Measurements from ENCODE around the gene B4GALT1. TPM values are rescaled to one million over a fixed set of nuclear protein-coding genes. Genes with fewer than 3 reads are reported as not detected.
A peak's percentile ranks its signal among the peaks of the same experiment; 100 is the strongest.

B4GALT1 gene
- total RNA-seq (2021) (19.1 to 20.2 TPM (median 19.8 TPM) in 3 replicates), Bru-seq, nascent RNA (percentile 54 among the genes with signal in this experiment)
- long read RNA-seq, experiment 1, full-length matches to known transcripts, result 36 of 48 reads
- long read RNA-seq, experiment 1, partial matches to known transcripts, result 2 of 48 reads
- long read RNA-seq, experiment 1, other reads (novel, unspliced or antisense), result 10 of 48 reads
- long read RNA-seq, experiment 2, full-length matches to known transcripts, result 11 of 28 reads
- long read RNA-seq, experiment 2, partial matches to known transcripts, result 1 of 28 reads
- long read RNA-seq, experiment 2, other reads (novel, unspliced or antisense), result 16 of 28 reads
- long read RNA-seq, experiment 3, result 0 reads

GRCh38 chr9:33167084-33167971 is at the start of gene B4GALT1:
Gene B4GALT1 (minus strand): TSS chr9:33167336. CDS start chr9:33167169, 167 bp downstream.
- peak; percentile 93 for DNase-seq (ENCODE audit: low spot score)
- Mint-ChIP-seq H3K27ac (no peak within 1 kb of the TSS), H3K4me1 (peaks cover 18% of the 10 kb centered on the region), H3K9me3 (no peaks in the 10 kb centered on the region), H3K36me3 (no peaks in the 10 kb centered on the region), H3K27me3 (ENCODE audit: low read depth) (peaks cover 33% of the 10 kb centered on the region), H3K4me3 (peak within 1 kb of the TSS; percentile 80)
- TF ChIP-seq MXD4 (CRISPR knock-in tag; IDR thresholded peaks at IDR 0.05; ENCODE audit: borderline replicate concordance), result no peak
- TF ChIP-seq E2F5 (CRISPR knock-in tag; IDR thresholded peaks at IDR 0.05), result peak; percentile 64; the same call in 1 of the 2 replicates
- TF ChIP-seq FOXP4 (CRISPR knock-in tag; IDR thresholded peaks at IDR 0.05), result peak; percentile 37; the same call in 1 of the 2 replicates
- TF ChIP-seq RELA (CRISPR knock-in tag; IDR thresholded peaks at IDR 0.05; ENCODE audit: borderline replicate concordance), result no peak
- TF ChIP-seq ZNF138 (CRISPR knock-in tag; conservative IDR thresholded peaks at IDR 0.05), result no peak
- no peak for TF ChIP-seq IRF2 (CRISPR knock-in tag; IDR thresholded peaks at IDR 0.05; ENCODE audit: borderline replicate concordance, low read depth)
- 0 out of 2 replicates have a peak, but pooled peaks have one; percentile 42 for TF ChIP-seq ZNF232 (CRISPR knock-in tag; IDR thresholded peaks at IDR 0.05)
- 0 out of 2 replicates have a peak, but pooled peaks have one; percentile 21 for TF ChIP-seq E2F1 (CRISPR knock-in tag; IDR thresholded peaks at IDR 0.05)
- peak; percentile 64 for TF ChIP-seq MAX (CRISPR knock-in tag; IDR thresholded peaks at IDR 0.05)
- peak; percentile 62; the same call in 1 of the 2 replicates for TF ChIP-seq SP1 (CRISPR knock-in tag; conservative IDR thresholded peaks at IDR 0.05)
- 0 out of 2 replicates have a peak, but pooled peaks have one; percentile 48 for TF ChIP-seq FOXK1 (CRISPR knock-in tag; IDR thresholded peaks at IDR 0.05)
- TF ChIP-seq HMGXB4 (CRISPR knock-in tag; IDR thresholded peaks at IDR 0.05), result peak; percentile 65; the same call in 1 of the 2 replicates
- TF ChIP-seq ERG (CRISPR knock-in tag; IDR thresholded peaks at IDR 0.05), result no peak
- TF ChIP-seq NR2C2 (CRISPR knock-in tag; IDR thresholded peaks at IDR 0.05), result 0 out of 2 replicates have a peak, but pooled peaks have one; percentile 14
- no peak for TF ChIP-seq JUN (CRISPR knock-in tag; IDR thresholded peaks at IDR 0.05)
- TF ChIP-seq AFF4 (CRISPR knock-in tag; IDR thresholded peaks at IDR 0.05; ENCODE audit: borderline replicate concordance), result no peak
- TF ChIP-seq MYBL2 (CRISPR knock-in tag; IDR thresholded peaks at IDR 0.05), result 0 out of 2 replicates have a peak, but pooled peaks have one; percentile 21
- ChIA-PET CTCF (interaction anchor here (0.7 to 1.1 kb wide), 2 partner anchors 30 to 59 kb away, joined by 5 to 7 read pairs; no protein-coding TSS in a partner anchor), POLR2A (interaction anchor here (0.6 to 1.4 kb wide), 4 partner anchors 9 to 1971 kb away, joined by 3 to 11 read pairs (median 4); partner anchors contain the start of gene DNAJA1)
- ATAC-seq, result peak; percentile 79

Measured in WTC11 (cell line).